SU-DHL-6 (cell line): Measurements from ENCODE around the gene CRB2.

Experiments used
- H2AFZ ChIP-seq: fragments of 200-600 bp; sonication (generic); 2 replicates; pipeline ENCODE4 v1.6.1; 2014; ENCODE audit warnings: low read depth, mild to moderate bottlenecking, moderate library complexity, mixed read lengths, antibody characterized with exemption, low read length; ENCODE audit not compliant: severe bottlenecking
- H3F3A ChIP-seq: fragments of 200-600 bp; shearing (Covaris generic); 2 replicates; pipeline ENCODE4 v1.6.0; 2016; ENCODE audit warnings: antibody characterized with exemption, mild to moderate bottlenecking; ENCODE audit not compliant: insufficient read depth
- H3K27ac ChIP-seq: fragments of 200-600 bp; sonication (generic); 2 replicates; pipeline ENCODE4 v1.5.1; 2016; ENCODE audit warnings: low read depth, mild to moderate bottlenecking, low read length, moderate library complexity, mixed read lengths
- H3K27me3 ChIP-seq: fragments of 200-600 bp; sonication (generic), shearing (Covaris generic); 2 replicates; pipeline ENCODE4 v1.6.0; 2014; ENCODE audit warnings: mild to moderate bottlenecking, low read length
- H3K36me3 ChIP-seq: fragments of 200-600 bp; sonication (generic); 2 replicates; pipeline ENCODE4 v1.6.1; 2014; ENCODE audit warnings: mild to moderate bottlenecking, low read length, mixed read lengths
- H3K4me2 ChIP-seq: fragments of 300-600, 200-600 bp; shearing (Covaris generic), sonication (generic); 2 replicates; pipeline ENCODE4 v1.6.0; 2014; ENCODE audit warnings: low read length, low read depth, mild to moderate bottlenecking; ENCODE audit not compliant: poor library complexity, severe bottlenecking
- H3K4me3 ChIP-seq: fragments of 200-600 bp; sonication (generic); 2 replicates; pipeline ENCODE4 v1.5.1; 2014; ENCODE audit warnings: antibody characterized with exemption, low read length, mild to moderate bottlenecking, mixed read lengths; ENCODE audit not compliant: insufficient read depth, poor library complexity, severe bottlenecking
- H3K79me2 ChIP-seq: fragments of 200-600 bp; sonication (generic); 2 replicates; pipeline ENCODE4 v1.6.1; 2014; ENCODE audit warnings: mild to moderate bottlenecking, low read length, moderate library complexity; ENCODE audit not compliant: insufficient read depth
- H3K9ac ChIP-seq: fragments of 200-600 bp; sonication (generic); 2 replicates; pipeline ENCODE4 v1.7.0; 2014; ENCODE audit warnings: mild to moderate bottlenecking, low read length
- H3K9me2 ChIP-seq: fragments of 200-600 bp; sonication (generic); replicated peaks from 2 replicates; pipeline ENCODE4 v1.6.1; 2014; ENCODE audit warnings: low read length; ENCODE audit not compliant: insufficient read depth
- H3K9me3 ChIP-seq: fragments of 200-600 bp; sonication (generic); 2 replicates; pipeline ENCODE4 v1.6.1; 2014; ENCODE audit warnings: low read length, mixed read lengths; ENCODE audit not compliant: insufficient read depth
- H4K20me1 ChIP-seq: fragments of 200-600 bp; sonication (generic); 2 replicates; pipeline ENCODE4 v1.6.1; 2014; ENCODE audit warnings: low read depth, mild to moderate bottlenecking, antibody characterized with exemption, low read length, moderate library complexity, mixed read lengths
- EZH2phosphoT487 ChIP-seq: fragments of 200-600 bp; sonication (generic), shearing (Covaris generic); conservative IDR thresholded peaks from 2 replicates; pipeline ENCODE4 v1.6.1; 2018; ENCODE audit warnings: mild to moderate bottlenecking, antibody characterized with exemption, low read length, moderate library complexity, mixed read lengths
- TF ChIP-seq, protein P1 (sequence below): fragments of 200-600 bp; sonication (generic); IDR thresholded peaks from one replicate; pipeline ENCODE4 v1.5.1; 2017; ENCODE audit warnings: antibody characterized with exemption, mild to moderate bottlenecking, low read length, moderate library complexity; ENCODE audit not compliant: insufficient read depth, poor library complexity, severe bottlenecking

Gene CRB2

GRCh38 chr9:123355761-123356431 is at the start of gene CRB2:
CRB2 (plus strand) TSS chr9:123356197; CDS start chr9:123356261, 64 bp downstream.
- H3K4me3 ChIP-seq: no peak within 1 kb of the TSS
- no peaks in the 10 kb centered on the region for H3K79me2 ChIP-seq
- H3K9me2 ChIP-seq: no peaks in the 10 kb centered on the region
- H3F3A ChIP-seq: no peaks in the 10 kb centered on the region
- no peaks in the 10 kb centered on the region for H3K27me3 ChIP-seq
- TF ChIP-seq, protein P1, sequence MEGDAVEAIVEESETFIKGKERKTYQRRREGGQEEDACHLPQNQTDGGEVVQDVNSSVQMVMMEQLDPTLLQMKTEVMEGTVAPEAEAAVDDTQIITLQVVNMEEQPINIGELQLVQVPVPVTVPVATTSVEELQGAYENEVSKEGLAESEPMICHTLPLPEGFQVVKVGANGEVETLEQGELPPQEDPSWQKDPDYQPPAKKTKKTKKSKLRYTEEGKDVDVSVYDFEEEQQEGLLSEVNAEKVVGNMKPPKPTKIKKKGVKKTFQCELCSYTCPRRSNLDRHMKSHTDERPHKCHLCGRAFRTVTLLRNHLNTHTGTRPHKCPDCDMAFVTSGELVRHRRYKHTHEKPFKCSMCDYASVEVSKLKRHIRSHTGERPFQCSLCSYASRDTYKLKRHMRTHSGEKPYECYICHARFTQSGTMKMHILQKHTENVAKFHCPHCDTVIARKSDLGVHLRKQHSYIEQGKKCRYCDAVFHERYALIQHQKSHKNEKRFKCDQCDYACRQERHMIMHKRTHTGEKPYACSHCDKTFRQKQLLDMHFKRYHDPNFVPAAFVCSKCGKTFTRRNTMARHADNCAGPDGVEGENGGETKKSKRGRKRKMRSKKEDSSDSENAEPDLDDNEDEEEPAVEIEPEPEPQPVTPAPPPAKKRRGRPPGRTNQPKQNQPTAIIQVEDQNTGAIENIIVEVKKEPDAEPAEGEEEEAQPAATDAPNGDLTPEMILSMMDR: no peak
- no peak for TF ChIP-seq EZH2phosphoT487
- H4K20me1 ChIP-seq: no peaks in the 10 kb centered on the region
- no peak within 1 kb of the TSS for H3K27ac ChIP-seq
- H2AFZ ChIP-seq: no peak within 1 kb of the TSS
- no peak within 1 kb of the TSS for H3K4me2 ChIP-seq
- H3K9me3 ChIP-seq: no peaks in the 10 kb centered on the region
- no peak within 1 kb of the TSS for H3K9ac ChIP-seq
- no peaks in the 10 kb centered on the region for H3K36me3 ChIP-seq

GRCh38 chr9:123309611-123310010 is 46.4 kb upstream of the CRB2 start:
- H4K20me1 ChIP-seq: no peaks in the 10 kb centered on the region
- no peaks in the 10 kb centered on the region for H3K79me2 ChIP-seq
- H3K9me2 ChIP-seq: no peaks in the 10 kb centered on the region
- no peaks in the 10 kb centered on the region for H3F3A ChIP-seq
- H3K36me3 ChIP-seq: no peaks in the 10 kb centered on the region
- H2AFZ ChIP-seq: no peak overlapping the region
- H3K4me2 ChIP-seq: no peak overlapping the region
- TF ChIP-seq, protein P1: no peak
- no peak for TF ChIP-seq EZH2phosphoT487
- no peak overlapping the region for H3K9ac ChIP-seq
- H3K27ac ChIP-seq: no peak overlapping the region
- H3K4me3 ChIP-seq: no peak overlapping the region
- no peaks in the 10 kb centered on the region for H3K27me3 ChIP-seq
- no peaks in the 10 kb centered on the region for H3K9me3 ChIP-seq

DNA sequence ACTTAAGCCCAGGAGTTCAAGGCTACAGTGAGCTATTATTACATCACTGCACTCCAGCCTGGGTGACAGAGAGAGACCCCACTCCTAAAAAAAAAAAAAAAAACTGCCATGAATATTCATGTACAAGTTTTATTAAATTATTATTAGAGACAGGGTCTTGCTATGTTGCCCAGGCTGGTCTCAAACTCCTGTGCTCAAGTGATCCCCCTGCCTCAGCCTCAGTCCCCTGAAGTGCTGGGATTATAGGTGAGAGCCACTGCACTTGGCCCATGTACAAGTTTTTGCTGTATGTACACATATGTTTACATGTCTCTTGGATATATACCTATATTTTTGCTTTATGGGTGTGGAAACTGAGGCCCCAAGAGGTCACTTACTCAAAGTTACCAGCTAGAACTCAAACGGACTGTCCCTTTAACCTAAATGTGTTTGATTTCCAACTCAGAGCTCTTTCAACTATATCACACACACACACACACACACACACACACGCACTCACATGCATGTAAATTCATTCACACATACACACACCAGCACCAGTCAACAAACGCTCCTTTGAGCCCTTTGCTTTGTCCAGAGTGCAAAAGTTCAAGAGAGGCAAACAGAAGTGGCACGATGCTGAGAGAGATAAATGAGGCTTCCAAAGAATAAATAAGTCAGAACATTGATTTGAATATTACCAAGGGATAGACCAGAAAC is 45.3 kb upstream of the CRB2 start:
- Histone ChIP-seq H3K79me2 (no peaks in the 10 kb centered on the region), H3K4me2 (no peak overlapping the region), H2AFZ (no peak overlapping the region), H3K27me3 (no peaks in the 10 kb centered on the region), H3K36me3 (no peaks in the 10 kb centered on the region), H3K27ac (no peak overlapping the region), H4K20me1 (no peaks in the 10 kb centered on the region), H3K9ac (no peak overlapping the region), H3K9me3 (no peaks in the 10 kb centered on the region), H3K9me2 (no peaks in the 10 kb centered on the region), H3K4me3 (no peak overlapping the region), H3F3A (no peaks in the 10 kb centered on the region)
- no peak for TF ChIP-seq EZH2phosphoT487
- TF ChIP-seq, protein P1: no peak
